Activated CD8-positive, alpha-beta T cell treated with anti-CD3 and anti-CD28 coated beads, Interleukin-2, amount 10 ng/mL, durations not matched to agents 7 days and 5 days (primary cell): ENCODE data around the gene TLR4. TPM values are rescaled to one million over a fixed set of nuclear protein-coding genes. Genes with fewer than 3 reads are reported as not detected.

Experiments
- ATAC-seq: fragments of 150-1000 bp; cut with Tn5 transposase; one replicate; pipeline ENCODE4 v1.10.0; 2021; ENCODE audit warnings: moderate library complexity
- CTCF ChIA-PET: fragments of 350-600 bp; sonication (Branson Sonifier 250); formaldehyde crosslinking; loops from one replicate; lab custom pipeline; 2021; ENCODE audit warnings: antibody characterized with exemption; lab: Charles Lee
- POLR2A ChIA-PET: fragments of 350-600 bp; sonication (Branson Sonifier 250); formaldehyde crosslinking; loops from one replicate; lab custom pipeline; 2021; ENCODE audit warnings: antibody characterized with exemption; lab: Charles Lee
- DNase-seq: peaks from one replicate; pipeline ENCODE4 v3.0.0-alpha.2; 2020
- H3K27ac Mint-ChIP-seq: one replicate; pipeline ENCODE4 v1.8.0; 2021; ENCODE audit warnings: mild to moderate bottlenecking, mixed read lengths
- H3K27me3 Mint-ChIP-seq: one replicate; pipeline ENCODE4 v1.8.0; 2021; ENCODE audit warnings: low read depth, mixed read lengths
- H3K36me3 Mint-ChIP-seq: one replicate; pipeline ENCODE4 v1.8.0; 2021; ENCODE audit warnings: low read depth, mixed read lengths
- H3K4me1 Mint-ChIP-seq: one replicate; pipeline ENCODE4 v1.8.0; 2021; ENCODE audit warnings: low read depth, mixed read lengths
- H3K4me3 Mint-ChIP-seq: one replicate; pipeline ENCODE4 v1.8.0; 2021; ENCODE audit warnings: mild to moderate bottlenecking, mixed read lengths
- H3K9me3 Mint-ChIP-seq: one replicate; pipeline ENCODE4 v1.8.0; 2022; ENCODE audit warnings: mixed read lengths; ENCODE audit not compliant: insufficient read depth
- total RNA-seq, 2 experiments: library from RNA; stranded (reverse); gene quantifications; one replicate each; pipeline ENCODE4 v1.2.3, GENCODE V29; 2021

The TLR4 gene
- total RNA-seq, 2 experiments from 2014 or later: 0.08 to 0.16 TPM

DNA sequence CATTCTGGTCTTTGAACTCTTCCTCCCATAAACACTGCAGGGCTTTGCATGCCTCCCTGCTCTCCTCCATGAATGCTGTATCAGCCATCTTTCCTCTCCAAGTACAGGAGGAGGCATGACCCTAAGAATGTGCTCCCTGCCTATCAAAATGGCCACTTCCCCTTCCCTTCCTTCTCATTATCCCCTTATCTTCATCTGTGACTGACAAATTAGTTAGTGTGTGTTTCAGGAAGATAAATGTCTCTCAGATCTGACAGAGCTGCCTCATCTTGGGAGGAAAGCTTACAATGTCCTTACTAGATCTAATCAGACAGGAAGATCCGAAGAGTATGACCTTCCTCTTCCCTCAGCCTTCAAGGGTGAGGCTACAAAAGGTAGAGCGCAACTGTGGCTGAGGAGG is 46.2 kb downstream of the TLR4 start:
- CTCF ChIA-PET: no interaction called here
- DNase-seq: no peak
- ATAC-seq: no peak

DNA sequence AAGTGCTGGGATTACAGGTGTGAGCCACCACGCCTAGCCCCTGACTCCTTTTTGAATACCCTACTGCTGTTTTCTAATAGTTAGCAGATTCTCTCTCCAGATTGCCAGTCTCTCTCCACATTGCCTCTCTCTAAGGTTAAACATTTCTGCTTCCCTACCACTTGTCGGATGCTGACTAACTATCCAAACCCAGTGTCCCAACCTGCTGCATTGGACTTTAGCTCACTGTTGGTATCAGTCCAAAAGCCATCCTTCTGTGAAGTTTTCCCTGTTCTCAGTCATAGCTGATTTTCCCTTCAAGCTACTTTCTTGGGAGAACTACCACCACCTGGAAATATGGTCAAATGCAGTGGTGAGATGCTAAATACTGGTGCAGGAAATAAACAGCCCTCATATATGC is 48.7 kb downstream of the TLR4 start:
- H3K27ac Mint-ChIP-seq: no peak overlapping the region
- no peaks in the 10 kb centered on the region for H3K9me3 Mint-ChIP-seq
- H3K36me3 Mint-ChIP-seq: no peaks in the 10 kb centered on the region
- DNase-seq (no peak), ATAC-seq (no peak)
- no peaks in the 10 kb centered on the region for H3K4me1 Mint-ChIP-seq
- peaks cover 26% of the 10 kb centered on the region for H3K27me3 Mint-ChIP-seq
- ChIA-PET CTCF (interaction anchor here (0.6 kb wide), 1 partner anchor 10 kb away, joined by 3 read pairs; no protein-coding TSS in a partner anchor), POLR2A (no interaction called here)
- no peak overlapping the region for H3K4me3 Mint-ChIP-seq

More for the DNA sequence above, 46.2 kb downstream of the TLR4 start:
- Mint-ChIP-seq H3K27ac (no peak overlapping the region), H3K9me3 (no peaks in the 10 kb centered on the region), H3K4me1 (peaks cover 3% of the 10 kb centered on the region), H3K36me3 (peaks cover 2% of the 10 kb centered on the region), H3K27me3 (peaks cover 37% of the 10 kb centered on the region), H3K4me3 (no peak overlapping the region)
- POLR2A ChIA-PET: no interaction called here

DNA sequence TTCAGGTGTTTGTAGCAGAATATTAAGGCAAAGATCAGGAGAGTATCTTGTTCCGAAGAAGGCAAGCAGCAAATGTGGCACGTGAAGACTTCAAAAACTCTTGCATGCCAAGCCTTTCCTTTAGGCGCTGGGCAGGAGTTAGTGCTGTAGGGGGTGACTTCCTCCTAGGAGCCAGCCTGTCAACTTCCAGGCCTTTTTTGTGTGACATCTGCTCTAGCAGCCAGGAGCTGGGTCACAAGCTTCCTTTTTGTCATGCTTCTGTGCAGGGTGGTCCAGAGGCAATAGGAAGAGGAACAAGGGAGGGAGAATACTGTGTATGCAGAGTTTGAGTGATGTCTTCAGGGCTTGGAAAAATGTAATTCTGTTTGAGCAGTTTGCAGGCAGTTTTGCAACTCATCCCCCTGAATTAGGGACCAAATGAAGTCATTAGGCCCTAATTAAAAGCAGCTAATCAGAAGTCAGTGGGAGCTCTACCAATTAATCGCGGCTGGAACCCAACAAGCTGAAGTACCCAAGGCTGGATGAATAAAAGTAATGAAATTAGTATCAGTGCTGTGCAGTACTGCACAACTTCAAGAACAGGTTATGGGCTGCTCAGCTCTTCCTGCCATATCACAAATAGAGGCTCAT is 53.5 kb downstream of the TLR4 start:
- Mint-ChIP-seq H3K27ac (no peak overlapping the region), H3K4me3 (no peak overlapping the region), H3K27me3 (peaks cover 22% of the 10 kb centered on the region), H3K4me1 (no peaks in the 10 kb centered on the region), H3K36me3 (no peaks in the 10 kb centered on the region), H3K9me3 (no peaks in the 10 kb centered on the region)
- ChIA-PET POLR2A (no interaction called here), CTCF (no interaction called here)
- no peak for ATAC-seq
- DNase-seq: no peak

DNA sequence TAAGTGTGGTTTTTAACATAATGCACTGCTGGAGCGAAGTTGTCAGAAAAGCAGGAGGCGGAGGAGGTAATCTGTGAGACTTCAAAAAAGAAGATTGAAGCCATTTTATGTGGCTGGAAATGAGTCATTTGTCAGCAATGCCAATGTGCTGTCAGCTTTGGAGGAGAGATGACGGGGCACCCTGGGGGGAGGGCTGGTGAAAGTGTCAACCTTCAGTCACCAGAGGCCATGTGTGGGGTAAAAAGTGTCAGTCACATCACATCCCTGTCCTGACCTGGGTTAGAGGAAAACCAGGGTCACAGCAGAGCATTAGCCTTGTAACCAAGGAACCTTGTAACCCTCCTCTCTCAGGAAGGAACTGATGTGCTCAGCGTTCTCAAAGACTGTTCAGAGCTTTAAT is 59.1 kb downstream of the TLR4 start:
- no peak overlapping the region for H3K4me3 Mint-ChIP-seq
- ATAC-seq (no peak), DNase-seq (no peak)
- POLR2A ChIA-PET: no interaction called here
- H3K27ac Mint-ChIP-seq: no peak overlapping the region
- CTCF ChIA-PET: no interaction called here
- peaks cover 2% of the 10 kb centered on the region for H3K4me1 Mint-ChIP-seq
- H3K27me3 Mint-ChIP-seq: peaks cover 14% of the 10 kb centered on the region
- H3K9me3 Mint-ChIP-seq: no peaks in the 10 kb centered on the region
- no peaks in the 10 kb centered on the region for H3K36me3 Mint-ChIP-seq

- Mint-ChIP-seq H3K9me3 (no peaks in the 10 kb centered on the region), H3K4me1 (no peaks in the 10 kb centered on the region), H3K4me3 (no peak overlapping the region), H3K36me3 (no peaks in the 10 kb centered on the region), H3K27me3 (peaks cover 22% of the 10 kb centered on the region), H3K27ac (no peak overlapping the region)
- POLR2A ChIA-PET: no interaction called here
- ATAC-seq: no peak
- CTCF ChIA-PET: no interaction called here
- no peak for DNase-seq
These were observed 64.7 kb downstream of the TLR4 start for GRCh38 chr9:117768750-117769395.

DNA sequence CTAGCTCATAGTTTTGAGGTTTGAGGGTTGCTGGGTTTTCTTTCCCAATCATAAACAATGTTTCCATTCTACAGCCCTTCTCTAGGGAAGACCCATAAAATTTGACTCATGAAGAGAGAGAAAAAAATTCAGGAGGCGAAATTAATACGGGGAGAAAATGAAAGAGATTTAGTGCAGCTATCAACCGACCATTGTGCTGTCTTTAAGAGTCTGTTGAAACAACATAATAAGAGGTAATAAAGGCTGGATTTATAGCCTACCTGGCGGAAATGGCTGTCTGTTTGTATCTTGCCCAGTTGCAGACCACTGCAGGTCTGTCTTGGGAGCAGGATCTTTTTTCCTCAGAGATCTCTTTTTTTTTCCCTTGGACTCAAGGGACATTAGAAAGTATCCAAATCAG is 66.9 kb downstream of the TLR4 start:
- H3K36me3 Mint-ChIP-seq: no peaks in the 10 kb centered on the region
- no peak overlapping the region for H3K4me3 Mint-ChIP-seq
- H3K27ac Mint-ChIP-seq: no peak overlapping the region
- H3K4me1 Mint-ChIP-seq: no peaks in the 10 kb centered on the region
- DNase-seq (no peak), ATAC-seq (no peak)
- POLR2A ChIA-PET: no interaction called here
- CTCF ChIA-PET: no interaction called here
- H3K27me3 Mint-ChIP-seq: peaks cover 32% of the 10 kb centered on the region
- no peaks in the 10 kb centered on the region for H3K9me3 Mint-ChIP-seq

- no peak for DNase-seq
- no peaks in the 10 kb centered on the region for H3K36me3 Mint-ChIP-seq
These were observed 68.8 kb downstream of the TLR4 start for GRCh38 chr9:117772960-117773359.

More at GRCh38 chr9:117772960-117773359, 68.8 kb downstream of the TLR4 start:
- no peak overlapping the region for H3K4me3 Mint-ChIP-seq
- ATAC-seq: no peak
- ChIA-PET CTCF (no interaction called here), POLR2A (no interaction called here)
- H3K4me1 Mint-ChIP-seq: peaks cover 8% of the 10 kb centered on the region
- H3K27ac Mint-ChIP-seq: no peak overlapping the region
- H3K27me3 Mint-ChIP-seq: peaks cover 30% of the 10 kb centered on the region
- no peaks in the 10 kb centered on the region for H3K9me3 Mint-ChIP-seq
